C4-2B (cell line): ENCODE results near the gene SLC22A8.

Experiments
- ZFX ChIP-seq: fragments of 450-650 bp; IDR thresholded peaks from 2 replicates; pipeline ENCODE4 v1.6.1; 2017
- TF ChIP-seq, protein P1 (sequence below): fragments of 450-650 bp; conservative IDR thresholded peaks from 2 replicates; pipeline ENCODE4 v1.5.1; 2017; ENCODE audit warnings: mild to moderate bottlenecking

DNA sequence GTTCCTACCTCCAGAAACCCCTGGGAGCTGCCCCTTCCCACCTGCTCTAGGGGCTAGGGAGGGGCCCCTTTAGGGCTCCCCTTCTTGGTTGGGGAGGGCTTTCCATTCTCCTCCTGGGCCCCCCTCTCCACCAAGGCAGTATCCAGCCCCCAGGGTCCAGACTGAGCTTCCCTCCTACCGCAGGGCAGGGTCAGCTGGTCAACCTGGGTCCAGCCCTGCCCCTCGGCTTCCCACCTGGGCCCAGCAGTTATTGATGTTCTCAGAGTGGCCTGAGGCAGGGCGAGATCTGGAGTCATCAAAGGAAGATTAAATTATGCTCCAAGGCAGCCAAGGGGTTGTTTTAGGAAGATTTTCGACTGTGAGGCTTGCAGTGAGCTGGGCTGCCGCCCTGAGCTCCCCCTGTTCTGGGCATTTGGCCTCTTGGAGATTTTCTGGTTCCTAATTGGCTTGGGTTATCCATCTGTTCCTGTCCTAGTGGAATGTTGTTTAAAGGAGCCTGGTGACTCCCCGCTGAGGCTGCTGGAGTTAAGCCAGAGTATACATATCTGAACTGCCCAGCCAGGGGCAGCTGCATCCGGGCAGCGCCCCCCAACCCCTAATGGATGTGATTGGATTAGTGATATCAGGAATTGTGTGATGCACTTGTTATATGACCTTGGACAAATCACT lies 1.8 kb upstream of the SLC22A8 start:
- TF ChIP-seq, protein P1, sequence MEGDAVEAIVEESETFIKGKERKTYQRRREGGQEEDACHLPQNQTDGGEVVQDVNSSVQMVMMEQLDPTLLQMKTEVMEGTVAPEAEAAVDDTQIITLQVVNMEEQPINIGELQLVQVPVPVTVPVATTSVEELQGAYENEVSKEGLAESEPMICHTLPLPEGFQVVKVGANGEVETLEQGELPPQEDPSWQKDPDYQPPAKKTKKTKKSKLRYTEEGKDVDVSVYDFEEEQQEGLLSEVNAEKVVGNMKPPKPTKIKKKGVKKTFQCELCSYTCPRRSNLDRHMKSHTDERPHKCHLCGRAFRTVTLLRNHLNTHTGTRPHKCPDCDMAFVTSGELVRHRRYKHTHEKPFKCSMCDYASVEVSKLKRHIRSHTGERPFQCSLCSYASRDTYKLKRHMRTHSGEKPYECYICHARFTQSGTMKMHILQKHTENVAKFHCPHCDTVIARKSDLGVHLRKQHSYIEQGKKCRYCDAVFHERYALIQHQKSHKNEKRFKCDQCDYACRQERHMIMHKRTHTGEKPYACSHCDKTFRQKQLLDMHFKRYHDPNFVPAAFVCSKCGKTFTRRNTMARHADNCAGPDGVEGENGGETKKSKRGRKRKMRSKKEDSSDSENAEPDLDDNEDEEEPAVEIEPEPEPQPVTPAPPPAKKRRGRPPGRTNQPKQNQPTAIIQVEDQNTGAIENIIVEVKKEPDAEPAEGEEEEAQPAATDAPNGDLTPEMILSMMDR: no peak
- TF ChIP-seq ZFX: no peak
